Stimulated activated CD8-positive, alpha-beta memory T cell treated with anti-CD3 and anti-CD28 coated beads, Interleukin-7, amount 100 ng/mL, for 1 hour (primary cell): Measurements from ENCODE around the gene TRAPPC2.
"Not testable (repeated sequence)": the region's sequence is repeated elsewhere in the genome, so short reads cannot be mapped to it uniquely, and the experiment has no call there.

Experiments
- DNase-seq, 2 donors: peaks; one replicate each; pipeline ENCODE4 v3.0.0-alpha.2; 2020; ENCODE audit warnings: low read depth in 2 of 2

TRAPPC2 gene

DNA sequence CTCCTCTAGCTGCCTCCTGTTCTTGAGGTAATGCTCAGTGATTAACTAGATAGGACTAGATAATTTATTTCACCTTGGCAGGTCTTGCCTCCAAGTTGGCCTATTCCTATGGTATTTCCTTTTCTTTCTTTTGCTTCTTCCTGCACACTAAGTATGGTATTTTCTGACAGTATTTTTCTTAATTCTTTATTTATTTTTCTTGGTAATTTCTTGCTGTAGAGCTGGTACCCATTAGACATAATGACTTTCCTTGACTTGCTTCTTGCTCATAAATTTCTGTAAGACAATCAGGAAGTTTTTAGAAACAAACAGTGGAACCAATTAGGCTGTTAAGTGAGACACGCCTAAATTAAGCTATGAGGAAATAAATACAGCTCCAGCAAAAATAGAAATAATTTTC, 36.0 kb downstream of the TRAPPC2 start:
- DNase-seq = no peak

- DNase-seq = no peak
Measured at GRCh38 chrX:13697976-13698375, 36.4 kb downstream of the TRAPPC2 start.

DNA sequence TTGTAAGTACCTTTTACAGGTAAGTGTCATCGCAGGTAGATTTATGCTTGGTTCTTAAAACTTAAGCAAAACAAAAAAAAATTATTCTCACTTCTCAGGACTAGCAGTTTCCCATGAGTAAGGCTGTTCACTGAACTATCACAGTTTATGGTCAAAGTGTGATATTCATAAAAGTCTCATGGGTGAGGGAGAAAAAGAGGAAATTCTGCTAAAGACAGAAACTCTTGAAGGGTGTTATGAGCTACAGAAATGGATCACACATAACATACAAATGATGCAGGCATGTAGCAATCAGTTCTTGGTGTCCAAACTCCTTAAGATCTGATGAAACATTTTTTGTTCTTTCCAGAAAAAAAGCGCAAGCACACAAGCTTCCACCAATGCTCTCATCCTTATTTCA, 37.0 kb downstream of the TRAPPC2 start:
- DNase-seq = no peak

GRCh38 chrX:13695601-13696115, 38.8 kb downstream of the TRAPPC2 start:
- no peak for DNase-seq

DNA sequence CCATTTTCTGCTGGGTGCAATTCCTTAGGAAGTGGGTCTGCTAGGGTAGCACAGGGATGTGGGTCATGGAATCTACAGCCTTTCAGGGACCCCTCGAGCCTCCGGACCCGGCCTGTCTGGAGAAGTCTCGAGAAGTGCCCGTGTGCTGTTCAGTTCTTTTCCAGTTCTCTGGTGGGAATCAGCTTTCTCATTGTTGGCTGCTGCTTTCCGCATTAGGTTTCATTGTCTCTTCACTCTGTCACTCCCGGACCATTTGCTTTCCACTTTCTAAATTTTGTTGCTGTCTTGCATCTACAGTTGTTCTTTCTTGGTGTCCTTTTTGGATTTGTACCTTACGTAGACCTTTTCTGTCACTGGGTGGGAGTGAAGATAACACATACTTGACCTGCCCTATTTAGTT, 39.4 kb downstream of the TRAPPC2 start:
- no peak for DNase-seq

DNA sequence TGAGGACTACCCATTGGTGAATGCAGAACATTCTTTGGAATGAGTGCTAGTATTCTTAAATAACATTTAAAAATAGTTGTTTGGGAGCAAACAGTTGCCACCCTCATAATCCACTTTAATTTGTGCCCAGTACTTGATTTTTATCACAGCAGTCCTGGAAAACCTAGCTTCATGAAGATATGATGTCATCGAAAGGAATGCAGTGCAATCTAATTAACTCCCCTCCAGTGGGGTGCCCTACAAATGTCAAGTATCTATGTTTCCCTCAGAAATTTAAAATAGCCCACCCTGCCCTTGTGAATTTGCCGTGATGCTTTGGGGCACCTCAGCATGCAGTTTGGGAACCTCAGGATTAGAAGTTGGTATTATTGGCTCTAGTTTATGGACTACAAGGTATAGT, 40.1 kb downstream of the TRAPPC2 start:
- no peak for DNase-seq

DNA sequence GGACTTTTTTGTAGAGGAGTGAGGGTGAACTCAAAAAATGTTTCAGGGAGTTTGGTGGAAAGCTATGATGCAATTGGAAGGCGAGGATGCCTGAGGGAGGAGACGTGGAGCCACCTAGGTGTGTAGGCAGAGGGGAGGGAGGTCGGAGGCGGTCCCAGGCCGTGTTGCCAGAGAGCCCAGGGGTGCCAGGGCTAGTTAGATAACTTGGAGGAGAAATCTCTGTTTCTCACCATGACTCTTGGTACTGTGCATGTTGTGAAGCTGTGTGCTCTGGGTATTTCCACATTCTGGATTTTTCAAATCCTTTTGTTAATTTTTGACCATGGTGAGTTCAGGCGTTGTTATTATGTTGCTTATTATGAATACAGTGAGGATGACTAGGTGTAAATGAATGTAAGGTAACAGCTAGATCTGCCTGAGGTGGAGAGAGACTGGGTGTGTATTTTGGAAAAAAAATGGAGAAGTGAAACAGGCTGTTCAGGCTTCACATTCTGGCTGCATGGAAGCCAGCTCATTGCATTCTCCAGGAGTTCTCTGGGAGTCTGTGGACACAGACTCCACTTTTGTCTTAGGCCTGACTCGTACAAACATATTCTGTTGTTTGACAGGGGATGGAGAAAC, 41.0 kb downstream of the TRAPPC2 start:
- DNase-seq = no peak

DNA sequence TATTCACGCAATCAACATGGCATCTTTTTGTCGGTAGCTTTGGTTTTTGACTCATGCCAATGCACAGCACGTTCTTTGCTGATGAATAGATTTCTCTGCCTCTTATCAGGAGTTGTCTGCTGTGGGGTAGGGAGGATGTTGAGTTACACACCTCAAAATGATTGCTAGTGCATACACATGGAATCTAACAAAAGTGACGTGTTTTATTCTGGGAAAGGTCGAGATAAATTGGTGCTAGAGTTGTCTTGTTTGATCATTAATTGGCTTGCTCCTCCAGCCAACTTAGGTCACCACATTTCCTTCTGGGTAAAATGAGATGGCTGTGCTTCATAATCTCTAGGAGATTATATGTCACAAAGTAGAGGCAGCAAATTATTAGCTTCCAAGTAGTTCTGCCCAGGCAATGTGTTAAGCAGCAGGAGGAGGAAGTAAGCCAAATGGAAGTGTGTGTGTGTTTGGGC, 41.6 kb downstream of the TRAPPC2 start:
- DNase-seq = no peak

- DNase-seq = no peak
Measured at GRCh38 chrX:13691841-13692371, 42.5 kb downstream of the TRAPPC2 start.

- DNase-seq = no peak
Measured at GRCh38 chrX:13690836-13691235, 43.6 kb downstream of the TRAPPC2 start.

DNA sequence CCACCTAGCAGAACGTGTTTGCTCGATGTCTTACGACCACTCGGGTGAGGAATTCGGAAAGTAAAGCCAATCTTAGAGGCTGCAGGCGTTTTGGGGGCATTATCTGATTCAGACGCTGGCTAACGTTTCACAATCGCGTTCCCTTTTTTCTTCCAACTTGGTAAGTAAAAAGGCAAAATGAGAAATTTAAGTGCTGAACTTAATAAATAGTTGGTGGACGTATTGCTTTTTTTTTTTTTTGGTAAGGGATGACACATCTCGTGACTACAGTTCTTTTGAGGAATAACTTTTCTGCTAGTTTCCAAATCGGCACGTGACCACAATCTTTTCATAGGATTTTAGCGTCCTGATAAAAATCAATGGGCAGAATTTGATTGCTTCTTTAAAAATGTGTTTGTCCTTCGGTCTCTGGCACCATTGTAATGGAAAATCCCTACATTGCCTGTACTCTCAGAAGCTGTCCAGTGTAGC, 44.6 kb downstream of the TRAPPC2 start:
- DNase-seq = no peak

- DNase-seq = peak; percentile 63 to 69
Measured at GRCh38 chrX:13688958-13689740, 45.3 kb downstream of the TRAPPC2 start, which contains the start of gene RAB9A. TSS of gene RAB9A (plus strand) at chrX:13689128. CDS start at chrX:13708747, 19,619 bp downstream.

DNA sequence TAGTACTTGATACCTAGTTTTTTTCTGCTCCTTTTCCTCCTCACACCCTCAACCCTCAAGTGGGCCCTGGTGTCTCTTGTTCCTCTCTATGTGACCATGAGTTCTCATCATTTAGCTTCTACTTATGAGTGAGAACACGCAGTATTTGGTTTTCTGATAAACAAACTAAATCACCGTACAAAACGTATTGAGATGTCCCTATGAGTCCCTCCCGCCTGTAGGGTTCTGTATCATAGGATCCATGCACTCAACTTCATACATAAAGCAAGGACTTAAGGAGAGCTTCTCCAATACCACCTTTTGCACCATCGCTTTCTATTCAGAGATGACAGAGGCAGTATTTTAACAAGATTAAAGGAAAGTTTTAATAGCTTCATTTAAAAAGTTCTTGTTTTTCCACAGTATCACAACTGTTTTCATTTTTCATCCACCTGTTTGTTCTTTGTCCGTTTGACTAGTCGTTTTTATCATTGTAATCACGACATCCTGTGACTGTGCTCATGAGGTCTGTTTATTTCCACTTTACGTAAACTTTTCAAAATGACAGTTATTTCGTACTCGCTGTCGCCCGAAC, 45.9 kb downstream of the TRAPPC2 start:
- no peak for DNase-seq

- no peak for DNase-seq
Measured at GRCh38 chrX:13687203-13687602, 47.2 kb downstream of the TRAPPC2 start.

DNA sequence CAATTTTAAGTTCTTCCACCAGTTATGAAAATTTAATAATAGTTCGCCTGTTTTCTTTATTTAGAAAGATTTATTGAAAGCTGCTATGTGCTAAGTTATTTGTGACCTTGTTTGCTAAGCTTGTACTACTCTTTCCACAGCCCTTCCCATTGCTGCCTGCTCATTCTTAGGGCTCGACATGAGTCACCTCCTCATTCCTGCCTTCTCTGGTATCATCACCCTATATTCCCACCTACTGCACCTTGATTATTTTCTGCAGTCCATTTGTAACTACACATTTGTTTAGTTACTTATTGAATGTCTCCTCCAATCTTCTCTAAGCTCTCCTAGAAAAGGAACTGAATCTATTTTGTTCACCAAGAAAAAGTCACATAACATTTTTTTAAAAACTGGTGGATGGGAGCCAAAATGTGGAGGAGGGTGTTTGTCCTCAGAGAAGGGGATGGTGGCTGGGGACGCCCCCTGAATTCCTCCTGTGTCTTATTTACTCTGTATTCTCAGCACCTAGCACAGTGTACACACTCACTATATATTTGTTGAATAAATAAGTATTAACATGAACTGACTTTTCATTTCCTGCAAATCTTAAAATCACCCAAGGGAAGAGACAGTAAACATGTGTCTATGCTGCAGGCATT, 49.2 kb downstream of the TRAPPC2 start:
- no peak for DNase-seq

- no peak for DNase-seq
Measured at GRCh38 chrX:13684361-13684760, 50.1 kb downstream of the TRAPPC2 start.

GRCh38 chrX:13681595-13681994, 52.8 kb downstream of the TRAPPC2 start:
- DNase-seq = no peak

DNA sequence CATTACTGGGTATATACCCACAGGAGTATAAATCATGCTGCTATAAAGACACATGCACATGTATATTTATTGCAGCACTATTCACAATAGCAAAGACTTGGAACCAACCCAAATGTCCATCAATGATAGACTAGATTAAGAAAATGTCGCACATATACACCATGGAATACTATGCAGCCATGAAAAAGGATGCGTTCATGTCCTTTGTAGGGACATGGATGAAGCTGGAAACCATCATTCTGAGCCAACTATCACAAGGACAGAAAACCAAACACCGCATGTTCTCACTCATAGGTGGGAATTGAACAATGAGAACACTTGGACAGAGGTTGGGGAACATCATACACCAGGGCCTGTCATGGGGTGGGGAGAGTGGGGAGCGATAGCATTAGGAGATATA, 54.7 kb downstream of the TRAPPC2 start:
- not testable (repeated sequence) for DNase-seq

DNA sequence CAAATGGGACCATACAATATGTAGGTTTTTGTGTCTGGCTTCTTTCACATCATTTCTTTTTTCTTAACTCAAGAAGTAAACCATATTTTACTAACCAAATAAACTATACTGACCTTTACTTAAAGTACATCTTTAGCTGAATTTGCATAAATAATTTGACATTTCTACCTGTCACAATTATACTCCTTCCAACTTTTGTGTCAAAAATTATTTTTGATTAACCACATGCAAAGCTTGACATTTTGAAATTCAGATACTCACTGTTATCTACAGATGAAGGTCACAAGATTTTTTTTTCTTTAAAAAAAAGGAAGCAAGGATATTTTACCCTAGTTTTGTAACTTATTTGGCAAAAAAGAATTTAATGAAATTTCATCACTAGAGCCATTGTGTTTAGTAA, 57.5 kb downstream of the TRAPPC2 start:
- DNase-seq = no peak

DNA sequence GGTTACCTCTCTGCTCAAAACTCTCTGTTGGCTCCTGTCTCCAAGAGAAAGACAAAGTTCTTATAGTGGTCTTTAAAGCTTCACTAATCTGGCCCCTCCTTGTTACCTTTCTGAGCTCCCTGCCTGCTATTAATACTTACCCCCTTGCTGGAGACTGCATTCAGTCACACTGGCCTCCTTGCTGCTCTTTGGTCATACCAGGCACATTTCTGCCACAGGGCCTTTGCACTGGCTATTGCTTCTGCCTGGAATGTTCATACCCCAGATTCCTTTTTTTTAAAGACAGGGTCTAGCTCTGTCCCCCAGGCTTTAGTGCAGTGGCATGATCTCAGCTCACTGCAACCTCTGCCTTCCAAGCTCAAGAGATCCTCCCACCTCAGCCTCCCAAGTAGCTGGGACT, 61.4 kb downstream of the TRAPPC2 start:
- DNase-seq = no peak

GRCh38 chrX:13670197-13670596, 64.2 kb downstream of the TRAPPC2 start:
- no peak for DNase-seq

DNA sequence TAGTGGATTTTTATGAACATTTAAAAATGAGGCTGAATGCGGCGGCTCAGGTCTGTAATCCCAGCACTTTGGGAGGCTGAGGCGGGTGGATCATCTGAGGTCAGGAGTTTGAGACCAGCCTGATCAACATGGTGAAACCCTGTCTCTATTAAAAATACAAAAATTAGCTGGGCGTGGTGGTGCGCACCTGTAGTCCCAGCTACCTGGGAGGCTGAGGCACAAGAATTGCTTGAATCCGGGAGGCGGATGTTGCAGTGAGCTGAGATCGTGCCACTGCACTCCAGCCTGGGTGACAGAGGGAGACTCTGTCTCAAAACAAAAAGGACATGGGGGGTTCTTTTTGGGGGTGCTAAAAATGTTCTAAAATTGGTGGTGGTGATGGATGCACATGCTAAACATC, 64.7 kb downstream of the TRAPPC2 start:
- DNase-seq = not testable (repeated sequence)
